Glomerular visceral epithelial cell (primary cell): ENCODE measurements around the gene TIMMDC1.

ENCODE experiments used
- DNase-seq: peaks from one replicate; pipeline ENCODE4 v3.0.0-alpha.2; 2016; ENCODE audit errors: extremely low spot score

Gene TIMMDC1, protein sequence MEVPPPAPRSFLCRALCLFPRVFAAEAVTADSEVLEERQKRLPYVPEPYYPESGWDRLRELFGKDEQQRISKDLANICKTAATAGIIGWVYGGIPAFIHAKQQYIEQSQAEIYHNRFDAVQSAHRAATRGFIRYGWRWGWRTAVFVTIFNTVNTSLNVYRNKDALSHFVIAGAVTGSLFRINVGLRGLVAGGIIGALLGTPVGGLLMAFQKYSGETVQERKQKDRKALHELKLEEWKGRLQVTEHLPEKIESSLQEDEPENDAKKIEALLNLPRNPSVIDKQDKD

DNA sequence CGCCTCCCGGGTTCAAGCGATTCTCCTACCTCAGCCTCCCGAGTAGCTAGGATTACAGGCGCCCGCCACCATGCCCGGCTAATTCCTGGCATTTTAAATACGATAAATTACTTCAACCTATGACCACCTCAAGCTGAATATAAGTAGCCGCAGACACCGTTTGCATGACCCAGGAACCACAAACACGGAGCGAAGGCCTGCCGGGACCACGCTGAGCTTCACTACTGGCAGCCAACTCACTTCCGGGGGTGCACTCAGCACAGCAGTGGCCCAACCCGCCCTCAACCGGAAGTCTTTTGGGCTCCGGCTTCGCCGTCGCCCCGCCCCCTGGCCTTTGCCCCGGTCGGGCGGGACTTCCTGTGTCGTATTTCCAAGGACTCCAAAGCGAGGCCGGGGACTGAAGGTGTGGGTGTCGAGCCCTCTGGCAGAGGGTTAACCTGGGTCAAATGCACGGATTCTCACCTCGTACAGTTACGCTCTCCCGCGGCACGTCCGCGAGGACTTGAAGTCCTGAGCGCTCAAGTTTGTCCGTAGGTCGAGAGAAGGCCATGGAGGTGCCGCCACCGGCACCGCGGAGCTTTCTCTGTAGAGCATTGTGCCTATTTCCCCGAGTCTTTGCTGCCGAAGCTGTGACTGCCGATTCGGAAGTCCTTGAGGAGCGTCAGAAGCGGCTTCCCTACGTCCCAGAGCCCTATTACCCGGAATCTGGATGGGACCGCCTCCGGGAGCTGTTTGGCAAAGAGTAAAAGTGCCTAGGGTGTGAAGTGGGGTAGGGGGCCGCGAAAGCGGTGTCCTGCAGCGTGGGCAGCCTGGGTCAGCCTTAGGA lies at the start of gene TIMMDC1:
Gene TIMMDC1 (plus strand): TSS at position 362 of the 826 bp plus-strand sequence. CDS start 187 bp downstream, at position 549.
- peak; percentile 96 for DNase-seq

DNA sequence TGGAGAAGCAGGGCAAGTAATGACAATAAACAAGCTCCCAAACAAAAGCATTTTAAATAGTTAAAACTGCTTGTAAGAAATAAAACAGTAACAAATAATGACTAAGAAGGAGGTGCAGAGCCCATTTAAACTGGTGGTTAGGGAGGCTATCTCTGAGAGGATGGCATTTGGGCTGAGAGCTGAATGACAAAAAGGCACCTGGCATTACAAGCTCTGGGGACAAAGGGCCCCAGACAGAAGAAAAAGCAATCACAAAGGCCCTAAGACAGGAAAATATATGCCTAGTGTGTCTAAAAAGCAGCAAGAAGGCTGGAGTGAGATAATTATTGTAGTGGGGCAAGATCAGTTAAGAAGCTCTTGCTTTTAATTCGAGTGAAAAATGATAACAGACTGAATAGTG lies 44.5 kb upstream of the TIMMDC1 start:
- no peak for DNase-seq

DNA sequence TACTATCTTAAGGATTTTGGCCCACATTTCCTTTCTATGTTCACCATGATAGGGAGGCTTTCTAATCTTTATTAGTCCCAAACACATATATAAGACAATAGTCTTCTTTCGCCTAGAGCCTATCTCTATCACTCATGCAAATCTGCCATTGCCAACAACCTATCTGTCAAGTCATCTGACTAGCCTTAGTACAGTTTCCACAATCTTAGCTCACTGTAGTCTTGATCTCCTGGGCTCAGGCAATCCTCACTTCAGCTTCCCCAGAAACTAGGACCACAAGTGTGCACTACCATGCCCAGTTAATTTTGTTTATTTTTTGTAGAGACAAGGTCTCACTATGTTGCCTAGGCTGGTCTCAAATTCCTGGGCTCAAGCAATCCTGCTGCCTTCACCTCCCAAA lies 41.9 kb upstream of the TIMMDC1 start:
- no peak for DNase-seq

DNA sequence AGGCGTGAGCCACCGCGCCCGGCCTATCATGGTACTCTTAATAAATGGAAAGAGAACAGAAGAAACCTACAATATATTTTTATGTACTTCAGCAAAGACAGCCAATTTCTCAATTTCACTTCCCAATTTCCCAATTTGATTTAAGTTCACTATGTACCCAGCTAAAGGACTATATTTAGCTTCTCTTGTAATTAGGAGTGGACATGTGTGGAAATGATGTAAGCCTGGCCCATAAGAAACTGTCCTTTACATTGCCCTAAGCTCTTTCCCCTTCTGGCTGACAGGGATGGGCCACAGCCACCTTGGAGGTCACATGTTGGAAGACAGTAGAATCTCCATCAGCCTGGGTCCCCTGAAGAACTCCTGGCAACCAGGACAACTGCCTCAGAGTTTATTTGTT lies 41.1 kb upstream of the TIMMDC1 start:
- DNase-seq, result no peak

DNA sequence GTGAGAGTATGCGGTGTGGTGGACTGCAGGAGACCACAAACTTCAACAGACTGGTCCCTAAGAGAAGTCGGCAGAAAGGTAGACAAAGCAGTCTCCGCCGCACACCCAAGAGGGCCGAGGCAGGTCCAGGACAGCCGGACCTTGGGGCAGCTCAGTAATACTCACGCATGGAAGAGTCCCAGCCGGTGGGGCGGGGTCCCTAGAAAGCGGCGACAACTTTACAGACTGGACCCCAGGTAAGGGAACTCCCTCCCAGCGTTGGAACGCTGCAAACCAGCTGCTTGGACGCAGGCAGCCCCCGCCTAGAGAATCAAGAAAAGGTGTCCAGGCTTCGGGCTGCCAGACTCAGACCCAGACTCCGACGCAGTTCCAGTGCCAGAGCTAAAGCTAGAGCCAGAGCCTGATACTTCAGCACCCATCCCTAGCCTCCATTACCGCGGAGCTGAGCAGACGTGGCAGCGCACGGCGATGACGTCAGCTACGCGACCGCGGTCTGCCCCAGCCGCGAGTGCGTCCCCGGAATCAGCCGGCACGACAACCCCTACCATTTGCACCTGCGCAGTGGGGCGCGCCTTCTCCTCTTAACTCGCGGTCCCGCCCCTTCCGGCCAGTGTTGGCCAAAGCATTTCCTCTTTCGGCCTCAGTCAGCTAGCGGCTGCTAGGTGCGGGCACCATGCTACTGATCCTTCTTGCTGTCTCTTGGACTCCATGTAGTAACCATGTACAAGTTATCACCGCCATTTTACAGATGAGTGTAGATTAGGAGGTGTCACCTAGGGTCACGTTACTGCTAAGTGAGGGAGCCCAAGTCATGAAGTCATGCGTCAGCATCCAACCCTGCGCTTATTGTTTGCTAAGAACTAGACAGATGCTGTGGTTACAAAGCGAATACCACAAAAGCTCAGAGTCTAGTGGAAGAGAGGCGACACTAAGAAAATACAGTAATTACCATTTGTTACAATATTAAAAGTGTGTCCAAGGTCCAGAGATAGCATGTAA lies 34.9 kb upstream of the TIMMDC1 start, which contains the start of gene TMEM39A:
Gene TMEM39A (minus strand): TSS at position 445 of the 999 bp plus-strand sequence. CDS start 1,541 bp downstream, outside the sequence.
- peak; percentile 98 for DNase-seq

DNA sequence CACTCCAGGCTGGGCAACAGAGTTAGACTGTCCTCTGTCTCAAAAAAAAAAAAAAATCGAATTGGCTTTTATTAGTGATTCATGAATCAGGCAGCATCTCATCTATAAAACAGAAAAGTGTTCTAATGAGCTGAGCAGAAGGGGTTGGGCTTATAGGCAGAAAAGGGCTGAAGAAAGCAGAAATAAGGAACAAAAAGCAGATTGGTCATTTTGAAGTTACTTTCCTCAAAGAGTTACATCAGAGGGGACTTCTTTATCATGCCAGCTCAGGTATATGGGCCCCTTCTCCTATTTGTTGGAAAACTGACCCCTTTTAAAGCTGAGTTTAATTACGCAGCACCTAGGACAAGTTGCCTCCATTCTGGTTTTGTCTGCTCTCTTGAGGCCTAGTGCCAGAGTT lies 30.3 kb upstream of the TIMMDC1 start:
- DNase-seq, result no peak

DNA sequence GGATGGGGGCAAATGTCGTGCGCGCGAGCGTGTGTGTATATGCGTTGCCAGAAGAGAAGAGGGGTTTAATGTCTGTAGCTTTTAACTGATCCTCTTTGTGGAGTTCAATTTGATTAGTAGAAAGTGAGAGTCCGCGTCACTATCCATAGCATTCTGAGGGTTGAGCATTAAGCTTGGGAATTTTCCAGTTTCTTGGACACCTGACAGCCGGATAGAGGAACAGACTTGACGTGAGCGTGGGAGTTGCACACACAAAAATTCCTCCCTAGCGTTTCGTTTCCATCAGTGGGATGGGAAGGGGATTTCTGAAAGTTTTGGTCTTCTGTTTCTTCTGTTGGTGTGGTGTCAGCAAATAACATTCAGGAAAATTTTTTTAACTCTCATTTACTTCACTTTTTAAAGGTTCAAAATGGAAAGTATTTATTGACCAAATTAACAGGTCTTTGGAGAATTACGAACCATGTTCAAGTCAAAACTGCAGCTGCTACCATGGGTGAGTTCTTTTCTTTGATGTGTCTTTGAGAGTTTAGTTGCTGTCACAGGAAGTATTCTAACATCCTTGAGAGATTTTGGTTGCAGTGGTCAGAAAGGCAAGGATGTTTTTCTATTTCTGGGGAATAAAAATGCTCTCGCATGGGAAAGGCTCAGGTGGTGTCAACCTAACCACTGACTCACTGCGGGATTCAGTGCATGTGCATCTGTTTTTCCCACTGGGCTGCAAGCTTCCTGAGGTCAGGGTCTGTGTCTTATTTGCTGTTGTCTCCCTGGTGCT lies 28.7 kb upstream of the TIMMDC1 start:
- peak; percentile 18 for DNase-seq

DNA sequence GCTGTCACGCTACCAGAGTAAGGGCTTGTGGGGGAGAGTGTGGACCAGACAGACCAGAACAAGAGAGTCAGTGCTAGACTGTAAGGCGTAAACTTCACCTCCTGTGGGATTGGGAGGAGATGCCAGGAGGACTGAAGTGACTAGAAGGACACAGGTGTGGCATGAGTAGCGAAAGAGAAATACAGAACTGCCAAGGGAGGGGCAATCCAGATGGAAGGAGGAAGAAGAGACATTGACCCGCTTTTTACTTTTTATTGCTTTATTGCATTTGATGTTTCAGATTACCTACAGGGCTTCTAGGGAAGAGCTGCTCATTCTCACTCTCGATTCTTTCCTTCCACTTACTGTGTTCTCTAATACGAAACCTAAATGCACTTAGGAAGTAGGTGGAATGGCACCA lies 27.5 kb upstream of the TIMMDC1 start:
- DNase-seq, result no peak

DNA sequence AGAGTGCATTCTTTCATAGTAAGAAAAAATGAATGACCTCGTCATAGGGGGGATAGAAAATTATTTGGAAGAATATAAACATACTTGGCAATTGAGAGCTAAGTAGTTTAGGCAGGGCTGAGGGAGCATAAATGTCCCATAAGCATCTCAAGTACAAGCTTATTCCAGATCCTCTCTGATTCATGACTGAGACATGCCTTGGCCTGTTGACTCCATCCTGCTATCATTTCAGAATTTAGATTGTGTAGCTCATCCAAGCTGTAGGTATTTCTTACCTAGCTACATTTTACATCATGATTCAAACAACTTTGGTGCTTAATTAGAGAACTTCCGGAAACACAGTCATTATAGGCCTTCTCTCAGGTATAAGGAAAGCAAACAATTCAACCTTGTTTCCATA lies 17.3 kb upstream of the TIMMDC1 start:
- DNase-seq, result no peak

DNA sequence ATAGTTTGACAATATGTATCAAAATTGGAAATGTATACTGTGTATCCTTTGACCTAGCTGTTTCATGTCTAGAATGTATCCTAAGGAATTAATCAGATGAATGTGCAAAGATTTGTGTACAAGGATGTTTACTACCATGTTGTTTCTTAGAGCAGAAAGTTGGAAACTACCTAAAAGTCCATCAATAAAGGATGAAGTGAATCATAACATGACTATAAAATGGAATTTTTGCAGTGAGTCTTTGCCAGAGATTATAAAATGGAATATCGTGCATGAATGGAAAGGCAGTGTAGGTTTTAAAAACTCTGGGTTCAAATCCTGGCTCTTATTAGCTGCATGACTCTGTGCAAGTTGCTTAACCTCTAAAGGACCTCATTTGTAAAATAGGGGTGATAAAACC lies 15.2 kb upstream of the TIMMDC1 start:
- no peak for DNase-seq

DNA sequence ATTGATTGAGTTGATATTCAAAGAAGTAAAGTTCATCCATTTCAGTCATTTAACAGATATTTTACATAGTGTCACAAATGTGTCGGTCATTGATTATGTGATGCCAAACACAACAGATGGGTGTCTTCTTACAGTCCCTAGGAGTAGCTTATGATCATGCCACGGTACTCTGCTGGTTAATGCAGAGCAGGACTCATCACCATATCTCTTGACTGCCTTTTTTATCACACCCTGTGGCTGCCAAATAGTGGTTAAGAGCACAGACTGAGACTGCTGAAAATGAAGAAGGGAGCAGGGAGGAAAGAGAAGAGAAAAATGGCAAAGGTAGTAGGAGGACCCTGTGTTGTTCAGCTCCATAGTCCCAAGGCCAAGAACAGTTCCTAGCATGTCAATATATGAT lies 12.8 kb upstream of the TIMMDC1 start:
- DNase-seq, result no peak

DNA sequence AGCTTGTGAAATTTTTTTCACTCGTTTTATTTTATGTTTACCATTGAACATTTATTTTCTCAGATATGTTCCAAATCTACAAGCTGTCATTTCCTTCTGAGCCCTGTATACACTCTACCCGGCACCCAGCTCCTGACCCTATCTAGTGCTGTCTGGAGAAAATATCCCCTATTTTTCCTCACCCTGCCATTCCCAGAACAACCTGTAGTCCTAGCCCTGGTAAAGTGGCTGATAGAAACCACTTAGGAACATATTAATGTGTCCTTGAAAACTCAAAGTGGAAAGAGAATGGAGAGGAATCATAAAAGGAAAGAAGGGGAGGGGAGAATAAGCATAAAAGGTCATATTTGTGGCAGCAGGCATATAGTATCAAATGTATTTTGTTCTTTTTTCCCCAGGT lies 8.2 kb upstream of the TIMMDC1 start:
- DNase-seq, result no peak

DNA sequence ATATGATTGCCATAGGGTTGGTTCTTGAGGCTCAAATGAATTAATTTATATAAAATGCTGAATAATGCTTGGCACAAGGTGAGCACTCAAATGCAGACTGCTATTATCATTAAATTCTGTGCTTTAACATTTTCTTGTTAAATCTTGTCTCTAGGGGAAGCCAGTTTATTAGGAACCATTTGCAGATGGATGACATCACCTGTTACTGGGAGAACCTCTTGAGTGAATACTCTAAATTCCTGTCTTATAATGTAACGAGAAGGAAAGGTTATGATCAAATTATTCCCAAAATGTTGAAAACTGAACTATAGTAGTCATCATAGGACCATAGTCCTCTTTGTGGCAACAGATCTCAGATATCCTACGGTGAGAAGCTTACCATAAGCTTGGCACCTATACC lies 6.2 kb upstream of the TIMMDC1 start:
- no peak for DNase-seq

DNA sequence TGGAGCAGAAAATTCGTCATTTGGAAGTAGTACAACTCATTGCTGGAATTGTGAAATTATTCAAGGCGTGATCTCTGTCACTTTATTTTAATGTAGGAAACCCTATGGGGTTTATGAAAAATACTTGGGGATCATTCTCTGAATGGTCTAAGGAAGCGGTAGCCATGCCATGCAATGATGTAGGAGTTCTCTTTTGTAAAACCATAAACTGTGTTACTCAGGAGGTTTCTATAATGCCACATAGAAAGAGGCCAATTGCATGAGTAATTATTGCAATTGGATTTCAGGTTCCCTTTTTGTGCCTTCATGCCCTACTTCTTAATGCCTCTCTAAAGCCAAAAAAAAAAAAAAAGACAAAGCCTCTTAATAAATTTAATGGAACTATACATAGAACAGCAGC lies 5.5 kb upstream of the TIMMDC1 start:
- DNase-seq, result no peak

DNA sequence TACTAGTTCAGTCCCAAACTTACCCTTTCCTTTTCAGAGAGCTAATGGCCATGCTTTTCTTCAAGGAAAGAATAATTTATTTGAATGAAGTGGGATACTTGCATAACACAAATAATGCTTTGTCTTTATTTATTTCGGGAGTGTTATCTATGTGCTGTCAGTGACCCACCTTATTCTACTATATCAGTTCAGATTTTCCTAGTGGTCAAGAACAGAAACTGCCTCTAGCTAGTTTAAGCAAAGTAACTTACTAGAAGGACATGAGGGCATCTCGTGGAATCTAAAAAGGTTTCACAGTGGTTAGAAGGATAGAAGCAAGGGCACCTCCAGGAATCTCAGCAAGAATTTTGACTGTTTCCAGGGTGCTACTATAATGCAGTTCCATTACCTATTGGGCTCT lies 3.8 kb upstream of the TIMMDC1 start:
- no peak for DNase-seq

DNA sequence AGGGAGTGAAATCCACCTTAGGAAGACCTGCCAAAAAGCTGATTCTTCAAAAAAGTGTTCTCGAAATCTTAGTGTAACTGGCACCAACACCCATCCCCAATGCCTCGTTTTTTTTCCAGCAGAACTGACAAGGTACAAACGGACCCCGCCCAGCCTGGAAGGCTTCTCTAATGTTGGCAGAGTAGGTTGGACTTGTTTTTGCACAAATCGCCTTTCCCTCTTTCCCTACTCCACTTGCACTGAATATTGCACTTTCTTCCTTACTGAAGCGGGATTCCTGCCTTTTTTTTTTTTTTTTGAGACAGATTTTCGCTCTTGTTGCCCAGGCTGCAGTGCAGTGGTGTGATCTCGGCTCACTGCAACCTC lies 544 bp upstream of the TIMMDC1 start:
- DNase-seq, result peak; percentile 15

DNA sequence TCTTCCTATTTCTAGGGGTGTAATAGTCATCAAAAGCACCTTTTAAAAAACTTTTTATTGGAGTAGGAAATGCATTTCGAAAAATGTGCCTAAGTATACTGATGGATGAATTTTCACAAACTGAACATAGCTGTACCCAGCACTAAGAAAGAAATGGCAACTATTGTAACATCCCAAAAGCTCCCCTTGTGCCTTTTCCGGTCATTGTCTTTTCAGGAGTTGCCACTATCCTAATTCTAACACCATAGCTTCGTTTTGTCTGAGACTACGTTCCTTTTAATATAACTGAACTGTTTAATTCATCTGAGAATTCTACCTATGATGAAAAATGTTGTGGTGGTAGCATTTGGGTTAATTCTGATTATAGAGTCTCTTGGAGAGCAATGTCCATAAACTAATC lies 1.9 kb downstream of the TIMMDC1 start:
- no peak for DNase-seq

DNA sequence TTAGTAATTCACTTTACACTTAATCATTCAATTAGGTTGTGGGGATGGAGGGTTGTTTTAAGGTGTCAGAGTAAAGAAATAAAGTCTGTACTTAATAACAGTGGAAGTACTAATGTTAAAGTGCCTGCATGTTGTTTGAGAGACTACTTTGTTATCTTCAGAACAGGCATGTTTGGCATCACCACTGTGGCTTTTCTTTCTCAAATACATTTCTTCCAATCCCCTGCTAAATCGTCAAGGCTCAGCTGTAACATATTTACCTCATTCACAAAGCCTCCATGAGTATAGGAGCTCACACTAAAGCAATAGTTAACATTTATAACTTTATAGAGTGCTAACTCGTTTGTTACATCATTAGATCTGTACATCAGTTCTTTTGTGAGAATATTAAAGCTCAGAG lies 2.6 kb downstream of the TIMMDC1 start:
- no peak for DNase-seq

DNA sequence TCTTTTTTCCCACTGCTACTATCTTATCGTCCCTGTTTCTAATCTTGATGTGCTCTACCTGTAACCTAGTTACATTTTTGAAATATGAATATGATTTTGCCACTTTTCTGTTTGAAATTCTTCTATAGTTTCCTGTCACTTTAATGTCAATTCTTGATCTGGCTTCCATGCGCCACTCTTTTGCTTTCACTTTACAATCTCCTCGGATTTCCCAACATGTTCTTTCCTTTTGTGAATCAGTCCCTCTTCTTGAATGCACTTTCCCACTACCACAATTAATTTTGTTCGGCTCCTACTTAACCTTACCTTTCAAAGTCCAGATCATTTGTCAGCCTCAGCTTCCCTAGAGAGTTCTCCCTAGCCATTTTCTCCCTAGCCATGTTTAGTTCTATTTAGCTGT lies 8.3 kb downstream of the TIMMDC1 start:
- no peak for DNase-seq

DNA sequence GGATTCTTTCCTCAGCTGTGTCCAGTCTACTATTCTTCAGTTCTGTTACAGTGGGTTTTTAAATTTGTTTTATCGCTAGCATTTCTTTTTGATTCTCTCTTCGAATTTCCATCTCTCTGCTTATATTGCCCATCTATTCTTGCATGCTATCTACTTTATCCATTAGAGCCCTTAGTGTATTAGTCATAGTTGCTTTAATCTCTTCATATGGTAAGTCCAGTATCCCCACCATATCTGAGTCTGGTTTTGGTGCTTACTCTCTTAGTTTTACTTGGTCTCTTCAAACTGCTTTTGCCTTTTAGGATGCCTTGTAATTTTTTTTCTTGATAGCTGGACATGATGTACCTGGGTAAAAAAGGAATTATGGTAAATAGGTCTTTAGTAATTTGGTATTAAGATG lies 9.1 kb downstream of the TIMMDC1 start:
- DNase-seq, result no peak

DNA sequence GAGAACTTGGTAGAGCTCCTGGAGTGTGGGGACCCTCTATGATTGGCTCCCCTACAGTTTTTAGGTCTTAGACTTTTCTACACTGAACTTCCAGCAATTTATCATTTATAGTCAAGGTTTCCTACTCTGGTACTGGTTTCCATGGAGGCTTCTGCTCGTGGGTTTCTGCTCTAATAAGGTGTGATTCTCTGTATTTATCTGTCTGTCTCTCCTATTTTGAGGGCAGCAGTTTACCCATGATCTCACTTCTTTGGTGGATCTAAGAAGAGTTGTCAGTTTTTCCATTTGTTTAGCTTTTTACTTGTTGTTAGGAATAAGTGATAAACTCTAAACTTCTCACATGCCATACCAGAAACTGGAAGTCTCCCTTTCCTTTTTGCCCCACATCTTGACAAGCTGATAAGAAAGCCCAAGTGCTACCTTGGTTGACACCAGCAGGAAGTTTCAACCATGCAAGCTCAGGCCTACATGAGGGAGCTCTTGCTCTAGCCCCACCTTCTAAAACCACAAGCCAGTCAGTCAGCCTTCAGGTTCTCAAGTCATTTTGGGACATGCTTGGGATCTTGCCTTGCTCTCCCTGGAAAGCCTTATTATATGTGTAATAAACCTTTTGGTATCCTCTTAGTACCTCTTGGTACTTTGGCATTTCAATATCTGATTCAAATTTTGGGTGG lies 10.0 kb downstream of the TIMMDC1 start:
- DNase-seq, result no peak
